ENCODE measurements around the gene TAOK1. TPM values are rescaled to one million over a fixed set of nuclear protein-coding genes. Genes with fewer than 3 reads are reported as not detected.

The TAOK1 gene
- total RNA-seq, 1 donor from 2014 or later, result 42.2 TPM

DNA sequence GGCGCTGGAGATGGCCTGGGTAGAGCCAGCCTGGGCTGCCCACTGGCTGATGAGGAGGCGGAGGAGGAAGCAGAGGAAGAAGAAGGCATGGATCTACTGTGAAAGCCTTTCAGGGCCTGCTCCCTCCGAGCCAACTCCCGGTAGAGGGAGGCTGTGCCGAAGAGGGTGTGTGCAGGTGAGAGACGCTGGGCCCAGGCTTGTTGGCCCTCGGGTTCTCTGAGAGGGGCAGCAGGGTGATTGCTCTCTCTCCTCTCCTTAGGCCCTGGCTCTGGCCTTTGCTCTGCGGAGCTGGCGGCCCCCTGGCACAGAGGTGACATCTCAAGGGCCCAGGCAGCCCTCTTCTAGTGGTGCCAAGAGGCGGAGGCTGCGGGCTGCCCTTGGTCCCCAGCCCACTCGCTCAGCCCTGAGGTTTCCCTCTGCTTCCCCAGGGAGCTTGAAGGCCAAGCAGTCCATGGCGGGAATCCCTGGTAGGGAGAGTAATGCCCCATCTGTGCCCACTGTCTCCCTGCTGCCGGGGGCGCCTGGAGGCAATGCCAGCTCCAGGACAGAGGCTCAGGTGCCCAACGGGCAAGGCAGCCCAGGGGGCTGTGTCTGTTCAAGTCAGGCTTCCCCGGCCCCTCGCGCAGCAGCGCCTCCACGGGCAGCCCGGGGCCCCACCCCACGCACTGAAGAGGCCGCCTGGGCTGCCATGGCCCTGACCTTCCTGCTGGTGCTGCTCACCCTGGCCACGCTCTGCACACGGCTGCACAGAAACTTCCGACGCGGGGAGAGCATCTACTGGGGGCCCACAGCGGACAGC, 181.9 kb downstream of the TAOK1 start:
- no peaks in the 10 kb centered on the region for H3K27me3 ChIP-seq
- H3K4me3 ChIP-seq, result peak overlapping the region; percentile 34 to 35
- TF ChIP-seq POLR2A (IDR thresholded peaks at IDR 0.05), result no peak
- no peak for DNase-seq (ENCODE audit: extremely low spot score in 2 of 2)
- H3K27ac ChIP-seq, result peak overlapping the region; percentile 22
- intact Hi-C loops (cut with DNase I), result no loop called here
- no peaks in the 10 kb centered on the region for H3K9me3 ChIP-seq
- peaks cover 43% of the 10 kb centered on the region for H3K4me1 ChIP-seq
- peaks cover 0 to 34% of the 10 kb centered on the region in 2 donors for H3K36me3 ChIP-seq

GRCh38 chr17:29572691-29573557, 182.8 kb downstream of the TAOK1 start:
- H3K36me3 ChIP-seq, result peaks cover 0 to 34% of the 10 kb centered on the region in 2 donors
- H3K4me1 ChIP-seq, result peaks cover 52% of the 10 kb centered on the region
- DNase-seq (ENCODE audit: extremely low spot score in 2 of 2), result no peak
- peak overlapping the region; percentile 22 for H3K27ac ChIP-seq
- no peaks in the 10 kb centered on the region for H3K9me3 ChIP-seq
- no peaks in the 10 kb centered on the region for H3K27me3 ChIP-seq
- intact Hi-C loops (cut with DNase I), result no loop called here
- H3K4me3 ChIP-seq, result peak overlapping the region; percentile 34 to 35
- TF ChIP-seq POLR2AphosphoS5 (IDR thresholded peaks at IDR 0.05; ENCODE audit: insufficient read depth in 1 of 2, low read depth in 1 of 2) (no peak), POLR2A (IDR thresholded peaks at IDR 0.05) (no peak), CTCF (IDR thresholded peaks at IDR 0.05) (peak; percentile 33 to 54 (median 52))

- Histone ChIP-seq H3K9me3 (no peaks in the 10 kb centered on the region), H3K4me1 (peaks cover 56% of the 10 kb centered on the region), H3K4me3 (no peak overlapping the region), H3K27me3 (no peaks in the 10 kb centered on the region), H3K27ac (no peak overlapping the region), H3K36me3 (peaks cover 0 to 34% of the 10 kb centered on the region in 2 donors)
- TF ChIP-seq POLR2AphosphoS5 (IDR thresholded peaks at IDR 0.05; ENCODE audit: insufficient read depth in 1 of 2, low read depth in 1 of 2), result no peak
- no peak for TF ChIP-seq CTCF (IDR thresholded peaks at IDR 0.05)
- no peak for TF ChIP-seq POLR2A (IDR thresholded peaks at IDR 0.05)
- intact Hi-C loops (cut with DNase I), result no loop called here
- DNase-seq (ENCODE audit: extremely low spot score in 2 of 2), result no peak
These were observed 183.4 kb downstream of the TAOK1 start for GRCh38 chr17:29573558-29573869.

GRCh38 chr17:29573871-29574731, 183.9 kb downstream of the TAOK1 start:
- Histone ChIP-seq H3K27me3 (no peaks in the 10 kb centered on the region), H3K4me1 (peaks cover 53% of the 10 kb centered on the region), H3K36me3 (peaks cover 0 to 34% of the 10 kb centered on the region in 2 donors), H3K9me3 (no peaks in the 10 kb centered on the region), H3K27ac (no peak overlapping the region), H3K4me3 (no peak overlapping the region)
- DNase-seq (ENCODE audit: extremely low spot score in 2 of 2), result no peak
- TF ChIP-seq POLR2AphosphoS5 (IDR thresholded peaks at IDR 0.05; ENCODE audit: insufficient read depth in 1 of 2, low read depth in 1 of 2), result peak in 1 of 2 donors; percentile 9
- no peak for TF ChIP-seq CTCF (IDR thresholded peaks at IDR 0.05)
- intact Hi-C loops (cut with DNase I), result no loop called here
